DND-41 (cell line): Measurements from ENCODE around the gene ARPIN.

Experiments used
- ATAC-seq: fragments of 200-7000 bp; cut with Tn5 transposase; 3 replicates; pipeline ENCODE4 v1.9.1; 2021; ENCODE audit warnings: low read depth; ENCODE audit not compliant: insufficient read depth
- DNase-seq: peaks from one replicate; pipeline ENCODE4 v3.0.0-alpha.2; 2020
- H2AFZ ChIP-seq: 2 replicates; pipeline ENCODE4 v1.6.0; 2012; ENCODE audit warnings: low read depth, low read length
- H3K27ac ChIP-seq: 2 replicates; pipeline ENCODE4 v1.5.1; 2012; ENCODE audit warnings: low read length, inconsistent platforms
- H3K27me3 ChIP-seq: fragments of 200-600 bp; sonication (generic); 2 replicates; pipeline ENCODE4 v1.6.0; 2012; ENCODE audit warnings: low read length, mild to moderate bottlenecking, inconsistent platforms; ENCODE audit not compliant: insufficient read depth, poor library complexity
- H3K36me3 ChIP-seq: 2 replicates; pipeline ENCODE4 v1.5.1; 2012; ENCODE audit warnings: low read length, inconsistent platforms; ENCODE audit not compliant: insufficient read depth
- H3K4me1 ChIP-seq: 2 replicates; pipeline ENCODE4 v1.5.1; 2012; ENCODE audit warnings: mild to moderate bottlenecking, low read length; ENCODE audit not compliant: insufficient read depth
- H3K4me2 ChIP-seq: 2 replicates; pipeline ENCODE4 v1.6.0; 2012; ENCODE audit warnings: mild to moderate bottlenecking, moderate library complexity, low read length, inconsistent platforms; ENCODE audit not compliant: insufficient read depth
- H3K4me3 ChIP-seq, 2 experiments: fragments of 200-600 bp in 1 of 2; shearing (Covaris generic) in 1 of 2; 2 replicates each; pipeline ENCODE4 v1.5.1; 2012 to 2016; ENCODE audit warnings: inconsistent platforms in 2 of 2, low read length in 2 of 2, mild to moderate bottlenecking in 2 of 2, low read depth in 1 of 2, moderate library complexity in 1 of 2
- H3K79me2 ChIP-seq: 2 replicates; pipeline ENCODE4 v1.6.0; 2012; ENCODE audit warnings: low read length, inconsistent platforms; ENCODE audit not compliant: insufficient read depth
- H3K9ac ChIP-seq: 2 replicates; pipeline ENCODE4 v1.6.0; 2012; ENCODE audit warnings: low read depth, mild to moderate bottlenecking, inconsistent platforms, low read length, moderate library complexity
- H3K9me3 ChIP-seq: 2 replicates; pipeline ENCODE4 v1.5.1; 2012; ENCODE audit warnings: low read length, moderate library complexity, mild to moderate bottlenecking, inconsistent platforms; ENCODE audit not compliant: insufficient read depth, severe bottlenecking
- H4K20me1 ChIP-seq: 2 replicates; pipeline ENCODE4 v1.6.0; 2012; ENCODE audit warnings: low read length; ENCODE audit not compliant: insufficient read depth
- CTCF ChIP-seq: IDR thresholded peaks from 2 replicates; pipeline ENCODE4 v1.5.1; 2012; ENCODE audit warnings: borderline replicate concordance, low read length, moderate library complexity, mild to moderate bottlenecking; ENCODE audit not compliant: poor library complexity, severe bottlenecking; ENCODE audit errors: extremely low read depth
- EZH2 ChIP-seq: IDR thresholded peaks from 3 replicates; pipeline ENCODE4 v1.6.1; 2012; ENCODE audit warnings: borderline replicate concordance, low read depth, mild to moderate bottlenecking, moderate library complexity, low read length, inconsistent platforms; ENCODE audit not compliant: severe bottlenecking

ARPIN gene

GRCh38 chr15:89845305-89845893 is 67.4 kb downstream of the ARPIN start:
- DNase-seq (no peak), ATAC-seq (no peak)
- Histone ChIP-seq H3K4me2 (no peak overlapping the region), H3K9me3 (no peaks in the 10 kb centered on the region), H3K9ac (no peak overlapping the region), H3K4me1 (no peaks in the 10 kb centered on the region), H4K20me1 (no peaks in the 10 kb centered on the region), H3K79me2 (no peaks in the 10 kb centered on the region), H3K36me3 (peaks cover 6% of the 10 kb centered on the region; the same call in 1 of the 2 replicates), H2AFZ (no peak overlapping the region), H3K4me3 (no peak overlapping the region), H3K27ac (no peak overlapping the region), H3K27me3 (no peaks in the 10 kb centered on the region)
- TF ChIP-seq CTCF (no peak), EZH2 (no peak)
